Neural progenitor cell (in vitro differentiated cells): ENCODE measurements around the gene C11orf86. TPM values are rescaled to one million over a fixed set of nuclear protein-coding genes. Genes with fewer than 3 reads are reported as not detected.

Experiments
- DNase-seq: peaks from one replicate; pipeline ENCODE4 v3.0.0-alpha.2; 2016; ENCODE audit warnings: low spot score
- H2AFZ ChIP-seq: fragments of 200-600 bp; sonication (generic); replicated peaks from 2 replicates; pipeline ENCODE4 v1.6.1; 2016; ENCODE audit warnings: antibody characterized with exemption
- H3F3A ChIP-seq: fragments of 200-600 bp; sonication (generic); 2 replicates; pipeline ENCODE4 v1.6.1; 2016; ENCODE audit warnings: antibody characterized with exemption, low read depth
- H3K27ac ChIP-seq: fragments of 200-600 bp; sonication (generic); 2 replicates; pipeline ENCODE4 v1.5.1; 2016; ENCODE audit warnings: mild to moderate bottlenecking
- H3K27me3 ChIP-seq: fragments of 200-600 bp; sonication (generic); 2 replicates; pipeline ENCODE4 v1.6.1; 2016; ENCODE audit warnings: mild to moderate bottlenecking, moderate library complexity
- H3K36me3 ChIP-seq: fragments of 200-600 bp; sonication (generic); 2 replicates; pipeline ENCODE4 v1.5.1; 2016
- H3K4me1 ChIP-seq: fragments of 200-600 bp; sonication (generic); 2 replicates; pipeline ENCODE4 v1.6.1; 2016; ENCODE audit warnings: mixed run types
- H3K4me2 ChIP-seq: fragments of 200-600 bp; sonication (generic); 2 replicates; pipeline ENCODE4 v1.6.1; 2016
- H3K4me3 ChIP-seq: fragments of 200-600 bp; sonication (generic); 2 replicates; pipeline ENCODE4 v1.5.1; 2016
- H3K79me2 ChIP-seq: fragments of 200-600 bp; sonication (generic); 2 replicates; pipeline ENCODE4 v1.6.1; 2016; ENCODE audit warnings: low read depth
- H3K9ac ChIP-seq: fragments of 200-600 bp; sonication (generic); 2 replicates; pipeline ENCODE4 v1.6.1; 2016
- H3K9me3 ChIP-seq: fragments of 200-600 bp; sonication (generic); 2 replicates; pipeline ENCODE4 v1.5.1; 2016; ENCODE audit warnings: low read depth
- H4K20me1 ChIP-seq: fragments of 200-600 bp; sonication (generic); 2 replicates; pipeline ENCODE4 v1.6.1; 2016; ENCODE audit warnings: low read depth
- H3K27ac Mint-ChIP-seq: 3 replicates; pipeline ENCODE4 v1.8.0; 2021; ENCODE audit warnings: mixed read lengths
- H3K27me3 Mint-ChIP-seq: 2 replicates; pipeline ENCODE4 v1.8.0; 2022; ENCODE audit warnings: low read depth, mild to moderate bottlenecking, inconsistent platforms, moderate library complexity, mixed read lengths; ENCODE audit not compliant: insufficient read depth
- H3K36me3 Mint-ChIP-seq: 3 replicates; pipeline ENCODE4 v1.8.0; 2021; ENCODE audit warnings: mixed read lengths
- H3K4me1 Mint-ChIP-seq: 3 replicates; pipeline ENCODE4 v1.8.0; 2021; ENCODE audit warnings: mixed read lengths
- H3K4me3 Mint-ChIP-seq: 3 replicates; pipeline ENCODE4 v1.8.0; 2021; ENCODE audit warnings: mild to moderate bottlenecking, moderate library complexity, mixed read lengths
- H3K9me3 Mint-ChIP-seq: 3 replicates; pipeline ENCODE4 v1.8.0; 2020; ENCODE audit warnings: mixed read lengths
- EZH2 ChIP-seq: fragments of 200-600 bp; sonication (generic); IDR thresholded peaks from 2 replicates; pipeline ENCODE4 v1.6.1; 2017; ENCODE audit warnings: antibody characterized with exemption, mild to moderate bottlenecking, moderate library complexity
- EZH2phosphoT487 ChIP-seq: fragments of 200-600 bp; sonication (generic); IDR thresholded peaks from 2 replicates; pipeline ENCODE4 v1.6.1; 2017; ENCODE audit warnings: antibody characterized with exemption
- total RNA-seq: library from RNA; depleted of rRNA; stranded (reverse); fragments of >200 nt; gene quantifications from 2 replicates; pipeline ENCODE4 v1.2.3, GENCODE V29; 2015; ENCODE audit warnings: low replicate concordance
- TF ChIP-seq, protein P1 (sequence below): fragments of 200-600 bp; sonication (generic); IDR thresholded peaks from 2 replicates; pipeline ENCODE4 v1.5.1; 2017; ENCODE audit warnings: antibody characterized with exemption, mild to moderate bottlenecking

Gene C11orf86
- total RNA-seq, 1 donor from 2014 or later = not detected

DNA sequence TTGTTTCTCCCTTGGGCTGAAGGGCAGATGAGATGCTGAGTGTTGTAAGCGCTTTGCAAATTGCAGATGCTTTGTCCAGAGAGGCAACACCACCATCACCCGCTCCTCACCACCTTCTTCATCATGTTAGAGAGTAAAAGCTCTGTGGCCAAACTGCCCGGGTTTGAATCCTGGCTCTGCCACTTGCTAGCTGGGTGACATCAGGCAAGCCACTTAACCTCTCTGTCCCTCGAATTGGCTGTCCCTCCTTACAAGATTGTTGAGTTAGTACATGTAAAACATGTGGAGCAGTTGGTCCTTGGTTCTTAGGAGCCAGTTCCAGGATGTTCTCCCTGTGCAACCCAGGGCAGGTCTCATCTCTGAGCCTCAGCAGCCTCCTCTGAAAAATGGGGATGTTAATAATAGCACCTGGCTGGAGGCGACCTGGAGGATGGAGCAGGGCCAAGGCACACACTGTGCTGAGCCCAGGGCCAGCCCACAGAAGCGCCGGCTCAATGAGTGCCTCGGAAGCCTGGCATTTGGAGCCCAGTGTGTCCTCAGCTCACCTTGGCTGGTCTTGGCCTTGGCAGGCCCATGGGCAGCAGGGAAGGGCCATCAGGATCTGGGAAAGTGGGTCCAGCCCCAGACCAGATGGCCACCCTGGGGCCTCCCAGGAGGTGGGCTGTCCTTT lies 10.5 kb downstream of the C11orf86 start:
- Histone ChIP-seq H2AFZ (no peak overlapping the region), H3K36me3 (no peaks in the 10 kb centered on the region), H3K79me2 (no peaks in the 10 kb centered on the region), H4K20me1 (no peaks in the 10 kb centered on the region), H3K4me2 (no peak overlapping the region), H3K27me3 (no peaks in the 10 kb centered on the region), H3K9me3 (no peaks in the 10 kb centered on the region), H3K4me1 (no peaks in the 10 kb centered on the region), H3K27ac (no peak overlapping the region), H3K9ac (no peak overlapping the region), H3K4me3 (no peak overlapping the region), H3F3A (no peaks in the 10 kb centered on the region)
- Mint-ChIP-seq H3K27ac (no peak overlapping the region), H3K4me3 (no peak overlapping the region), H3K36me3 (no peaks in the 10 kb centered on the region), H3K27me3 (peaks cover 26% of the 10 kb centered on the region), H3K4me1 (peaks cover 16% of the 10 kb centered on the region), H3K9me3 (no peaks in the 10 kb centered on the region)
- no peak for DNase-seq
- TF ChIP-seq EZH2phosphoT487 = no peak
- TF ChIP-seq, protein P1, sequence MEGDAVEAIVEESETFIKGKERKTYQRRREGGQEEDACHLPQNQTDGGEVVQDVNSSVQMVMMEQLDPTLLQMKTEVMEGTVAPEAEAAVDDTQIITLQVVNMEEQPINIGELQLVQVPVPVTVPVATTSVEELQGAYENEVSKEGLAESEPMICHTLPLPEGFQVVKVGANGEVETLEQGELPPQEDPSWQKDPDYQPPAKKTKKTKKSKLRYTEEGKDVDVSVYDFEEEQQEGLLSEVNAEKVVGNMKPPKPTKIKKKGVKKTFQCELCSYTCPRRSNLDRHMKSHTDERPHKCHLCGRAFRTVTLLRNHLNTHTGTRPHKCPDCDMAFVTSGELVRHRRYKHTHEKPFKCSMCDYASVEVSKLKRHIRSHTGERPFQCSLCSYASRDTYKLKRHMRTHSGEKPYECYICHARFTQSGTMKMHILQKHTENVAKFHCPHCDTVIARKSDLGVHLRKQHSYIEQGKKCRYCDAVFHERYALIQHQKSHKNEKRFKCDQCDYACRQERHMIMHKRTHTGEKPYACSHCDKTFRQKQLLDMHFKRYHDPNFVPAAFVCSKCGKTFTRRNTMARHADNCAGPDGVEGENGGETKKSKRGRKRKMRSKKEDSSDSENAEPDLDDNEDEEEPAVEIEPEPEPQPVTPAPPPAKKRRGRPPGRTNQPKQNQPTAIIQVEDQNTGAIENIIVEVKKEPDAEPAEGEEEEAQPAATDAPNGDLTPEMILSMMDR = no peak
- no peak for TF ChIP-seq EZH2

GRCh38 chr11:66986178-66986545 lies 11.1 kb downstream of the C11orf86 start:
- no peak overlapping the region for H3K4me3 Mint-ChIP-seq

DNA sequence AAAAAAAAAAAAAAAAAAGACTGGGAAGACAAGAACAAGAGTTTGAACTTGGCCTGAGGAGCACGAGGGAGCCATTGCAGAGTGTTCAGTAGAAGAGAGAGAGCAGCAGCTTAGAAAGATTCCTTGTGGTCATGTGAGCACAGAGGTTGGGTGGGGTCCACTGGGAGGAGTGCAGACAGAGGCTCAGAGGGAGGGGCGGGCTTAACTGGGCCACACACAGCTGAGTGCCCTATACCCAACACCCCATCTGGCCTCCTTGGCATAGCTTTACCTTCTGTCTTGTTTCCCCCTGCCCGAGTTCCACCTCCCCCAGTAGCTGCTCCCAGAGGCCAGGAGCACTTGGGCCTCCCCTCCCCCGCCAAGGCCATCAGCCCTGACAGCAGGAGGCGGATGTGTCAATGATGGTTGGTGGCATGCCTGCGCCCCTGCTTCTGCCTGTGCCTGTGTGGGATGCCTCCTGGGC lies 12.1 kb downstream of the C11orf86 start:
- Mint-ChIP-seq H3K27me3 (peaks cover 26% of the 10 kb centered on the region), H3K9me3 (no peaks in the 10 kb centered on the region), H3K4me1 (peaks cover 16% of the 10 kb centered on the region), H3K4me3 (no peak overlapping the region), H3K27ac (peak overlapping the region; percentile 80), H3K36me3 (no peaks in the 10 kb centered on the region)
- Histone ChIP-seq H3K27me3 (no peaks in the 10 kb centered on the region), H3K4me3 (no peak overlapping the region), H3K79me2 (no peaks in the 10 kb centered on the region), H4K20me1 (no peaks in the 10 kb centered on the region), H3K9ac (no peak overlapping the region), H3F3A (no peaks in the 10 kb centered on the region), H2AFZ (no peak overlapping the region), H3K4me1 (no peaks in the 10 kb centered on the region), H3K27ac (no peak overlapping the region), H3K36me3 (no peaks in the 10 kb centered on the region), H3K9me3 (no peaks in the 10 kb centered on the region), H3K4me2 (no peak overlapping the region)
- no peak for DNase-seq
- TF ChIP-seq EZH2 = no peak
- TF ChIP-seq, protein P1 = no peak
- no peak for TF ChIP-seq EZH2phosphoT487

More at GRCh38 chr11:66986178-66986545, 11.1 kb downstream of the C11orf86 start:
- Histone ChIP-seq H3K27ac (no peak overlapping the region), H3K9me3 (no peaks in the 10 kb centered on the region), H3K79me2 (no peaks in the 10 kb centered on the region), H3K27me3 (no peaks in the 10 kb centered on the region), H3K36me3 (no peaks in the 10 kb centered on the region), H3F3A (no peaks in the 10 kb centered on the region), H3K4me3 (no peak overlapping the region), H2AFZ (no peak overlapping the region), H4K20me1 (no peaks in the 10 kb centered on the region), H3K4me1 (no peaks in the 10 kb centered on the region), H3K9ac (no peak overlapping the region), H3K4me2 (no peak overlapping the region)
- TF ChIP-seq EZH2 (no peak), EZH2phosphoT487 (no peak)
- TF ChIP-seq, protein P1 = no peak
- Mint-ChIP-seq H3K9me3 (no peaks in the 10 kb centered on the region), H3K27me3 (peaks cover 26% of the 10 kb centered on the region), H3K27ac (no peak overlapping the region), H3K4me1 (peaks cover 16% of the 10 kb centered on the region), H3K36me3 (no peaks in the 10 kb centered on the region)
- no peak for DNase-seq
